Activated naive CD4-positive, alpha-beta T cell (primary cell): ENCODE measurements around the gene CALML5.

Experiments used
- DNase-seq, 4 experiments: peaks; one replicate each; lab custom pipeline; 2025; lab: John Stamatoyannopoulos, UW

The CALML5 gene

GRCh38 chr10:5499493-5500140 lies at the start of gene CALML5:
Gene CALML5, minus strand, starts transcription at chr10:5499570. Its CDS starts 132 bp downstream, at chr10:5499438.
- no peak for DNase-seq

GRCh38 chr10:5547931-5548660 lies 48.7 kb upstream of the CALML5 start:
- DNase-seq = no peak

GRCh38 chr10:5547681-5547930 lies 48.2 kb upstream of the CALML5 start:
- DNase-seq = no peak

DNA sequence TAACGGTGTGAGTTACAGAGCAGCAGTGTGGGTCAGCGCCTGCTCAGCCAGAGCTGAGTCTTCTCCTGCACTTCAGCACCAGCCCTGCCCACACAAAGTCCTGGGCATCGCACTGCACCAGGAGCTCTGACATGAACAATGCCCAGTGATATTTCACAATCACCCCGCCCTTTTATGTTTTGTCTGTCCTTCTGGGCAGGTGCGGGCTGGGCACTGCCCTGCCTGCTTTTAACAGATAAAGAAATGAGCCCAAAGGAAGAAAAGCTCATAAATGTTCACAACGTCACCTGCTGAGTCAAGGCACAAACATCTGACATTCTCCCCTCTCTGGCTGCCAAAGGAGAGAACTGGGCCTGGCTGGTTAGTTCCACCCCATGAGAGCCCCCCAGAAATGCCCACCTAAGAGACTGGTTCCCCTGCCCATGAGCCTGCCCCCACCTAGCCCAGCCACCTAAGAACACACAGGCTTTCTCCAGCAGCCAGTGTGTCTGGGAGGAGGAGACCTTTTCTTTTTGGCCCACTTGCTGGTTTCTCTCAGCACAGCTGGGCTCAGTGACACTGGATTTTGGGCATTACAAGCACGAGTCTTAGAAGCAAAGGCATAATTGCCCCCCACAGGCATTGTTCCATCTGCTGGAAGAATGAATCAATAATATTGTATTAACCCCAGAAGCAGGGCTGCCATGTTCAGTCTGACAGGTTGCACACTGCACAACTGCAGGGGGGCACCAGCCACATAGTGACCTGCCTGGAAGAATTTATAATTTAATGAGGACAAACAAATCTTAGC lies 47.7 kb upstream of the CALML5 start:
- DNase-seq = no peak

- DNase-seq = no peak
Observed at GRCh38 chr10:5545778-5546710, 46.7 kb upstream of the CALML5 start.

- DNase-seq = no peak
Observed at GRCh38 chr10:5545426-5545777, 46.0 kb upstream of the CALML5 start.

- DNase-seq = no peak
Observed at GRCh38 chr10:5545011-5545410, 45.6 kb upstream of the CALML5 start.

- no peak for DNase-seq
Observed at GRCh38 chr10:5544216-5544805, 44.9 kb upstream of the CALML5 start.

- no peak for DNase-seq
Observed at GRCh38 chr10:5543623-5544022, 44.3 kb upstream of the CALML5 start.

- DNase-seq = no peak
Observed at GRCh38 chr10:5542100-5542499, 42.7 kb upstream of the CALML5 start.

DNA sequence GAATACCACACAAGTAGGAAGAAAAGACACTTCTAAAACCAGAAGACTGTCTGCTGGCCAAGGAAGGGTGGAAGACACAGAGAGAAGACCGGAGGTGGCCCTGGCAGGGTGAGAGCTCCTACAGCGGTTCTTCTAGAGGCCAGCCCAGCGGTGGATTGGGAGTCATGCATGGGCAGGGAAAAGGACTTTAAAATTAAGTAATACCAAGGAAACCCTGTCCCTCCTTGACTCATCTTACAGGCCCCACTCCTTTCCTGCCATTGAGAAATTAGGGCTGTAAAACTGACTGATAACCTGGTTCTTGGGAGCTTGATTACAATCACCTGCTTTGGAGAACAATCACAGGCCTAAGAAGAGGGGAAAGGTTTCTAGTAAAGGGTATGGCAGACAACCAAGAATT lies 41.5 kb upstream of the CALML5 start:
- DNase-seq = no peak

- DNase-seq = no peak
Observed at GRCh38 chr10:5540080-5540479, 40.7 kb upstream of the CALML5 start.

DNA sequence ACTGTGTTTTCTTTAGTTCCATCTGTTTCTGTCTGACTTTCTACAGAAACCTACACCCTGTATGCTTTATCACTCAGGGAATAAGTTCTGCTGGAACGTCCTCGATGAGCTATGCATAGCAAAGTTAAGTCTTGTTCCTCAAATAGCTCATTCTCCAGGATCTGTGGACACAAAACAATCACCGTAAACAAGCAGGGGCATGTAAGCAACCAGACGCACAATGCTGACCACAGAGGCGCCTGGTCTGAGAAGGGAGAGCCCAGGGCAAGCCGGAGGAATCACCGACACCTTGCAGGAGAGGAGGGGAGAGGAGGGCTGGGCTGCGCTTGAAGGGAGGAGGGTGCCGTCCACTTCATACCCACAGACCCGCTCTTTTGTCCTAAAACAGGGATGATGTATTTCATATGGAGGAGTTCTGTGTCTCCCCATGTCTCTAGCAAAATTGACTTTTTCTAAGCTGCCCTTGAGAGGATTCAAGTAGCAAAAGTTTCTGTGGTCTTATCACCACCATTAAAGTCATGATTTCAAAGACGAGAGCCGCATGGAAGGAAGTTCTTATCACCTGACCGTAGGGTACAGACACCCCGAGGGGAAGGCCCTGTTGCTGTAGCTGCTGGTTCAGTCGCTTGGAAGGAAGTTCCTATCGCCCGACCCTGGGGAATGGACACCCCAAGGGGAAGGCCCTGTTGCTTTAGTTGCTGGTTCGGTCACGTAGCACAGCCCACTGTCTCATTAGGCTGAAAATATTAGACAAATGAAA lies 39.7 kb upstream of the CALML5 start:
- DNase-seq = no peak

DNA sequence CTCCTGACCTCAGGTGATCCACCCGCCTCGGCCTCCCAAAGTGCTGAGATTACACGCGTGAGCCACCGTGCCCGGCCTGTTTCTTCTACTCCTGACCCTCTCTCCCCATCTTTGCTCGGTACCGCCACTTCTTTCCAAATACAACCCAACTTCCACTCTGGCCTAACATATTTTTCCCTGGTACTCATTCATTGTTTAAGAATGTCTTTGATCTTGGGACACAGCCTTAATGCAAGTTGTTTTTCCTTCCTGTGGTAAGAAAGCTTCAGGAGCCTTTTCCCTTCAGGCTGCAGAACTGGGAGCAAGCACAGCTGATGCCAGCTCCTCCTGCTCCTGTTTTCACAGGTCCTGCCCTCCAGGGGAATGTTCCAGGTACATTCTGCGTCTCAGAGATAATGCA lies 39.1 kb upstream of the CALML5 start:
- DNase-seq = no peak

DNA sequence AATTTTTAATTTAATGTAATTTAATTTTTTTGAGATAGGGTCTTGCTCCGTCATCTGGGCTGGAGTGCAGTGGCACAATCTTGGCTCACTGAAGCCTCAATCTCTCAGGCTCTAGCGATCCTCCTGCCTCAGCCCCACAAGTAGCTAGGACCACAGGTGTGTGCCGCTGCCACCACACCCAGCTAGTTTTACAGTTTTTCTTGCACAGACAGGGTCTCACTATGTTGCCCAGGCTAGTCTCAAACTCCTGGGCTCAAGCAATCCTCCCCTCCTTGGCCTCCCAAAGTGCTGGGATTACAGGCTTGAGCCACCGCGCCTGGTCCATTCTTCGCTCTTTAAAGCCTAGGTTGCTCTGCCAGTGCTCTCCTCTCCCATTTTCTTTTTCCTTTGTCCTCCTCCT lies 38.3 kb upstream of the CALML5 start:
- no peak for DNase-seq

- no peak for DNase-seq
Observed at GRCh38 chr10:5536486-5537081, 37.2 kb upstream of the CALML5 start.

DNA sequence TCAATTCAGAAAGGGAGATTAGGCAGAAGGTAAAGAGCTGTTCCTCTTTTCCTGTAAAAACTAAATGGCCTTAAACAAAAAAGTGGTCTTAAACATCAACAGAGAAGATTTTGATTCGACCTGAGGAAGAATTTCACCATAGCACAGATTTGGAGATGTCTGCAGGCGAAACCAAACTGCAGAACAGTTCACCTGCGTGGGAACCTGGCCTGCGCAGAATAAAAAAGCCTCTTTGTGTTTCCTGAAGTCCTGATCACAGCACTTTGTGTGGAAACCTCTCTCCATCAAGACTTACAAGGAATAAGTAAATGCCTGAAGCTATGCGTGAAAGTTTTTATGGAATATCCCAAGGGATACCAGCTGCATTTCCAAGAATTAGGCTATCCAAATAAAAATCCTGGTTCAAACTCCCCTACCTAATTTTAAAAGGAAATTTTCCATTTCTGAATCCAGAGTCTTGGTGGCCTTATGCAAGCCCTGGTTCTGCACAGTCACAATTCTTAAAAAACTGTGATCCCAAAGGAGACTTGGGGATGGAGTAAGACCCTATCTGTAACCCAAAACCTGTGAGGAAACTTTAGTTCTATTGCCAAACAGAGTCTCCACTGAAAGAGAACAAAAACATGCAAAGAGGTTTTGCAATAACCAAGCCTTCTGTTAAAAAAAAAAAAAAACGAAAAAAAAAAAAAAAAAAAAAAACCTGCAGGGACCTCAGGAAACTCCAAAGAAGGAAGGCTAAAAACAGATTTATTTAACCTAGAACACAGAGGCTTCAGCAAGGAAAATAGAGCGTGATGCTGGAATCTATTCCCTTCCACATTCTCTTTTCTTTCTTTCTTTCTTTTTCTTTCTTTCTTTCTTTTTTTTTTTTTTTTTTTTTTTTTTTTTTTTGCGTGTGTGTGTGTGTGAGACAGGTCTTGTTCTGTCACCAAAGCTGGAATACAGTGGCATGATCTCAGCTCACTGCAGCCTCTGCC lies 35.8 kb upstream of the CALML5 start:
- no peak for DNase-seq

- no peak for DNase-seq
Observed at GRCh38 chr10:5534051-5534821, 34.9 kb upstream of the CALML5 start.
